GM23248 (cell line): ENCODE measurements around the gene HMMR. TPM values are rescaled to one million over a fixed set of nuclear protein-coding genes. Genes with fewer than 3 reads are reported as not detected.
A peak's percentile ranks its signal among the peaks of the same experiment; 100 is the strongest.

Experiments
- DNase-seq: peaks from one replicate; pipeline ENCODE4 v3.0.0-alpha.2; 2015
- H2AFZ ChIP-seq: fragments of 200-600 bp; sonication (generic); 2 replicates; pipeline ENCODE4 v1.6.1; 2016; ENCODE audit warnings: antibody characterized with exemption
- H3F3A ChIP-seq: fragments of 200-600 bp; sonication (generic); 2 replicates; pipeline ENCODE4 v1.6.1; 2016; ENCODE audit warnings: mild to moderate bottlenecking, antibody characterized with exemption, mixed run types; ENCODE audit not compliant: insufficient read depth
- H3K27ac ChIP-seq: fragments of 200-600 bp; sonication (generic); 2 replicates; pipeline ENCODE4 v1.5.1; 2016; ENCODE audit warnings: mild to moderate bottlenecking
- H3K27me3 ChIP-seq: fragments of 200-600 bp; sonication (generic); replicated peaks from 2 replicates; pipeline ENCODE4 v1.6.1; 2016; ENCODE audit warnings: mild to moderate bottlenecking; ENCODE audit not compliant: insufficient read depth
- H3K36me3 ChIP-seq: fragments of 200-600 bp; sonication (generic); 2 replicates; pipeline ENCODE4 v1.6.1; 2016; ENCODE audit warnings: low read depth, mild to moderate bottlenecking
- H3K4me1 ChIP-seq: fragments of 200-600 bp; sonication (generic); 2 replicates; pipeline ENCODE4 v1.6.1; 2016; ENCODE audit warnings: mild to moderate bottlenecking; ENCODE audit not compliant: insufficient read depth
- H3K4me2 ChIP-seq: fragments of 200-600 bp; sonication (generic); one replicate; pipeline ENCODE4 v1.6.1; 2016; ENCODE audit warnings: mild to moderate bottlenecking; ENCODE audit not compliant: unreplicated experiment
- H3K4me3 ChIP-seq: fragments of 200-600 bp; sonication (generic); 2 replicates; pipeline ENCODE4 v1.5.1; 2016; ENCODE audit warnings: mild to moderate bottlenecking
- H3K79me2 ChIP-seq: fragments of 200-600 bp; sonication (generic); 2 replicates; pipeline ENCODE4 v1.6.1; 2016; ENCODE audit warnings: mild to moderate bottlenecking; ENCODE audit not compliant: insufficient read depth
- H3K9ac ChIP-seq: fragments of 200-600 bp; sonication (generic); 2 replicates; pipeline ENCODE4 v1.6.1; 2016; ENCODE audit warnings: mild to moderate bottlenecking
- H3K9me2 ChIP-seq: fragments of 200-600 bp; sonication (generic); 2 replicates; pipeline ENCODE4 v1.6.1; 2016; ENCODE audit warnings: mixed run types, mild to moderate bottlenecking, moderate library complexity; ENCODE audit not compliant: insufficient read depth
- H3K9me3 ChIP-seq: fragments of 200-600 bp; sonication (generic); one replicate; pipeline ENCODE4 v1.6.1; 2017; ENCODE audit warnings: low read depth
- H4K20me1 ChIP-seq: fragments of 200-600 bp; sonication (generic); 2 replicates; pipeline ENCODE4 v1.6.0; 2016; ENCODE audit not compliant: insufficient read depth
- EZH2 ChIP-seq: fragments of 200-600 bp; sonication (generic); IDR thresholded peaks from 2 replicates; pipeline ENCODE4 v1.6.1; 2018; ENCODE audit warnings: antibody characterized with exemption, mild to moderate bottlenecking; ENCODE audit not compliant: insufficient read depth, poor library complexity, severe bottlenecking
- EZH2phosphoT487 ChIP-seq: fragments of 200-600 bp; sonication (generic); IDR thresholded peaks from 2 replicates; pipeline ENCODE4 v1.6.1; 2018; ENCODE audit warnings: antibody characterized with exemption, moderate library complexity, mild to moderate bottlenecking, low read depth; ENCODE audit not compliant: insufficient read depth
- WGBS, 2 experiments: methylation state at CpG; one replicate each; pipeline ENCODE4 v1.1.6; 2015 to 2017; ENCODE audit warnings: low lambda C conversion rate in 2 of 2, low coverage in 1 of 2; ENCODE audit errors: missing lambda C conversion rate in 2 of 2; 5-methylcytosine and 5-hydroxymethylcytosine counted together
- in situ Hi-C: fragments of 300-500 bp; cut with MboI; formaldehyde crosslinking; loops from 2 replicates; pipeline ENCODE4 v1.15.0; 2020
- polyA plus RNA-seq: library from polyadenylated mRNA; unstranded; fragments of >200 nt; fragmentation: Nextera tagmentation; extraction: Ambion mirVana; gene quantifications from 2 replicates; pipeline ENCODE4 v1.2.1, GENCODE V29; 2016
- total RNA-seq: library from RNA; depleted of rRNA; stranded (reverse); fragments of >200 nt; shearing (Covaris generic); gene quantifications from 2 replicates; pipeline ENCODE4 v1.2.3, GENCODE V29; 2014

HMMR gene
- total and polyA plus RNA-seq, 2 experiments from 2014 or later = 10.7 to 16.4 TPM

DNA sequence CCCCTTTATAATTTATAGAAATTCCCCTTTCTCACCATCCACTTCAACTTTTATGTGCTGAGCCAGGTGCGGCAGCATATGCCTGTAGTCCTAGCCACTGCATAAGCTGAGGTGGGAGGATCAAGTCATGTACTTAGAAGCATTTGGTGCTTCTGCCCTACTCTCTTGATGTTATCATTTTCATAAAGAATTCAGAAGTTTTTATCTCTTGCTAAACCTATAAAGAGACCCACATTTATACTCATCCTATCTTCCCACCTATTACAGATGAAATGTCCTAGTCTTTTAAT lies 18.5 kb downstream of the HMMR start:
- peaks cover 13% of the 10 kb centered on the region for H3K4me1 ChIP-seq
- no peaks in the 10 kb centered on the region for H3K9me2 ChIP-seq
- in situ Hi-C loops = no loop called here
- H2AFZ ChIP-seq = peak overlapping the region; percentile 3; the same call in 1 of the 2 replicates
- no peaks in the 10 kb centered on the region for H3K27me3 ChIP-seq
- TF ChIP-seq EZH2 (no peak), EZH2phosphoT487 (no peak)
- H3K4me3 ChIP-seq = no peak overlapping the region
- no peaks in the 10 kb centered on the region for H3K36me3 ChIP-seq
- H3K27ac ChIP-seq = no peak overlapping the region
- no peak overlapping the region for H3K9ac ChIP-seq
- no peak overlapping the region for H3K4me2 ChIP-seq
- WGBS, 2 experiments = 96 to 100% methylated on average over 1 of the region's 1 CpG
- H3F3A ChIP-seq = peaks cover 9% of the 10 kb centered on the region; the same call in 1 of the 2 replicates
- no peaks in the 10 kb centered on the region for H4K20me1 ChIP-seq
- no peaks in the 10 kb centered on the region for H3K79me2 ChIP-seq
- no peak for DNase-seq
- H3K9me3 ChIP-seq = no peaks in the 10 kb centered on the region

GRCh38 chr5:163489055-163489744 lies 28.8 kb downstream of the HMMR start:
- H3K79me2 ChIP-seq = no peaks in the 10 kb centered on the region
- H3K4me2 ChIP-seq = no peak overlapping the region
- no peaks in the 10 kb centered on the region for H3K27me3 ChIP-seq
- H3K4me1 ChIP-seq = no peaks in the 10 kb centered on the region
- peaks cover 3% of the 10 kb centered on the region for H3K36me3 ChIP-seq
- WGBS, 2 experiments = 84 to 87% methylated on average over 6 of the region's 6 CpGs
- peak; percentile 30 for DNase-seq
- H3K4me3 ChIP-seq = no peak overlapping the region
- H3K9me2 ChIP-seq = no peaks in the 10 kb centered on the region
- no peak overlapping the region for H3K27ac ChIP-seq
- no peaks in the 10 kb centered on the region for H4K20me1 ChIP-seq
- H2AFZ ChIP-seq = no peak overlapping the region
- in situ Hi-C loops = no loop called here
- H3F3A ChIP-seq = no peaks in the 10 kb centered on the region
- TF ChIP-seq EZH2phosphoT487 (no peak), EZH2 (no peak)
- H3K9me3 ChIP-seq = no peaks in the 10 kb centered on the region
- H3K9ac ChIP-seq = no peak overlapping the region

DNA sequence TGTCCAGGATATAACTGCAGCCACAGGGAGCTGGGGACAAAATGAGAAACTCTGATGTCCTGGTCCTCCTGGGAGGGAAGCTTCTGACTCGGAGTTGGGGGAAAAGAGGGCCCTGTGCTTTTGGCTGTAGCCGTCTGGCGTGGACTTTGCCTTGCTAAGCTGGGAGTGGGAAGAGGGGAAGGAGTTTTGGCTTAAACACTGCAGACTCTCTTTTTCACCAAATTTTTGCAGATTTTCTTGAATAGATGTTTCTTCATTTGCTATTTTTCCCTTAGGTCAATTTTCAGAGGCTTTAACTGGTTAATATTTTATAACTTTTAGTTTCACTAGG lies 29.3 kb downstream of the HMMR start:
- Histone ChIP-seq H3K4me1 (no peaks in the 10 kb centered on the region), H2AFZ (no peak overlapping the region), H3K36me3 (peaks cover 3% of the 10 kb centered on the region), H3K79me2 (no peaks in the 10 kb centered on the region), H3K27ac (no peak overlapping the region), H3K9ac (no peak overlapping the region), H3K9me3 (no peaks in the 10 kb centered on the region), H3K4me3 (no peak overlapping the region), H3K4me2 (no peak overlapping the region), H4K20me1 (no peaks in the 10 kb centered on the region), H3F3A (no peaks in the 10 kb centered on the region), H3K27me3 (no peaks in the 10 kb centered on the region), H3K9me2 (no peaks in the 10 kb centered on the region)
- in situ Hi-C loops = no loop called here
- WGBS, 2 experiments = 93 to 98% methylated on average over 3 of the region's 3 CpGs
- no peak for TF ChIP-seq EZH2
- TF ChIP-seq EZH2phosphoT487 = no peak
- DNase-seq = no peak

- H3K79me2 ChIP-seq = no peaks in the 10 kb centered on the region
- in situ Hi-C loops = no loop called here
- 95 to 100% methylated on average over 1 of the region's 1 CpG for WGBS, 2 experiments
Measured at GRCh38 chr5:163496286-163496685, 35.9 kb downstream of the HMMR start.

More at GRCh38 chr5:163496286-163496685, 35.9 kb downstream of the HMMR start:
- peak; percentile 76 for DNase-seq
- Histone ChIP-seq H3K9me3 (no peaks in the 10 kb centered on the region), H4K20me1 (no peaks in the 10 kb centered on the region), H3K27ac (no peak overlapping the region), H3K36me3 (no peaks in the 10 kb centered on the region), H3K4me3 (no peak overlapping the region), H3K4me1 (peaks cover 8% of the 10 kb centered on the region), H3K9ac (no peak overlapping the region), H3K4me2 (no peak overlapping the region), H3K9me2 (no peaks in the 10 kb centered on the region), H2AFZ (no peak overlapping the region), H3K27me3 (no peaks in the 10 kb centered on the region), H3F3A (no peaks in the 10 kb centered on the region)
- TF ChIP-seq EZH2 (no peak), EZH2phosphoT487 (no peak)
